Left ventricle myocardium inferior (tissue), 1 donor: ENCODE measurements around the gene UNC5B. TPM values are rescaled to one million over a fixed set of nuclear protein-coding genes. Genes with fewer than 3 reads are reported as not detected.
"Not testable (repeated sequence)": the region's sequence is repeated elsewhere in the genome, so short reads cannot be mapped to it uniquely, and the experiment has no call there.

Experiments used
- DNase-seq: peaks from one replicate; pipeline ENCODE4 v3.0.0-alpha.2; 2020
- H3K27ac ChIP-seq: fragments of 200-600 bp; replicated peaks from 2 replicates; pipeline ENCODE4 v1.8.0; 2021
- H3K27me3 ChIP-seq: fragments of 200-600 bp; 2 replicates; pipeline ENCODE4 v1.8.0; 2021; ENCODE audit warnings: low read depth
- H3K36me3 ChIP-seq: fragments of 200-600 bp; 2 replicates; pipeline ENCODE4 v1.8.0; 2021
- H3K4me1 ChIP-seq: fragments of 200-600 bp; 2 replicates; pipeline ENCODE4 v1.8.0; 2021
- H3K4me3 ChIP-seq: fragments of 200-600 bp; 2 replicates; pipeline ENCODE4 v1.8.0; 2021; ENCODE audit warnings: mild to moderate bottlenecking, moderate library complexity
- H3K9me3 ChIP-seq: fragments of 200-600 bp; replicated peaks from 2 replicates; pipeline ENCODE4 v1.8.0; 2021
- intact Hi-C: fragments of 100-400 bp; cut with micrococcal nuclease; formaldehyde crosslinking; loops from one replicate; pipeline ENCODE4 v1.11.0; 2022
- total RNA-seq: library from RNA; stranded (reverse); fragmentation: NEBNext Ultra II Directional; extraction: Animal tissue kit (Norgen Biotek cat#: 25700); gene quantifications from one replicate; pipeline ENCODE4 v1.2.1, GENCODE V29; 2021
- TF ChIP-seq, protein P1 (sequence below): fragments of 200-600 bp; IDR thresholded peaks from 2 replicates; pipeline ENCODE4 v1.8.0; 2021; ENCODE audit warnings: antibody characterized with exemption, mild to moderate bottlenecking, borderline replicate concordance
- donor health status: DM: no; HTN: yes; CAD: no; lungs with severe emphysema.

Gene UNC5B
- total RNA-seq, 1 donor from 2014 or later, result 15.6 TPM

DNA sequence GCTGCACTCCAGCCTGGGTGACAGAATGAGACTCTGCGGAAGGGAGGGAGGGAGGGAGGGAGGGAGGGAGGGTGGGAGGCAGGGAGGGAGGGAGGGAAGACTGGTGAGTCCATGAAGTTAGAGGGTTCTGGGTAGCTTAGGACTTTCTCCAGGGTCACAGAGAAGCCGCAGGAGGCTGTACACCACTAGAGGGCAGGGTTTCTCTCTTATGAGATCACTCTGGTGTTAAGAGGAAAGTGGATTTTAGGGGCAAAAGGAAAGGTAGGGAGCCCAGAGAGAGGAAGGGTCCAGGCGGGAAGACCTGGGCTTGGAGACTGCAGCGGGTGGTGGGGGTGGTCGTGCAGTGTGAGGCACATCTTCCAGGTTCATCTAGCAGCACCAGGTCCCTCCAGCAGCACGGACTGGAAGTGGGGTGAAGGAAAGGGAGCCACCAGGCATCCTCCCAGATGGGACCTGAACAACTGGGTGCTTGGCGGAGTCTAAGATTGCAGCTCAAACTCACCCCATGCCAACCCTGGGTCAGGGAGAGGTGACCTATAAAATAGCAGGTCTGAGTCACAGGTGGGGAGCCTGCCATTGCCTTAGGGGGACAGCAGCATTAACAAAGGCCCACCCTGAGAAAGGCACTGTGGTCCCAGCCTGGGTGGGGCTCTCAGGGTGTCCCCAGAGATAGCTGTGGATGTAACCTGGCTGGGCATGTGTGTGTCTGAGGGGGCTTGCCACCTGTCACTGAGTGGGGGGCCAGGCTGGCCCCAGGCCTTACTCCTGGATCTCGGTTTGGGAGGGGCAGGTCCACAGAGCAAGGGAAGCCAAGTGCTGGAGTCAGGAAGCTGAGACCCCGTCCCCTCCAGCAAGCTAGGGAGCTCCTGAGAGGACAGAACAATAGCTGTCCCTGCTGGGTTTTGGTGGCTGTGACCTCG lies 58.2 kb downstream of the UNC5B start:
- intact Hi-C loops, result no loop called here
- DNase-seq, result no peak
- no peaks in the 10 kb centered on the region for H3K9me3 ChIP-seq
- H3K27me3 ChIP-seq, result no peaks in the 10 kb centered on the region
- no peak overlapping the region for H3K4me3 ChIP-seq
- peak overlapping the region; percentile 88 for H3K27ac ChIP-seq
- TF ChIP-seq, protein P1, sequence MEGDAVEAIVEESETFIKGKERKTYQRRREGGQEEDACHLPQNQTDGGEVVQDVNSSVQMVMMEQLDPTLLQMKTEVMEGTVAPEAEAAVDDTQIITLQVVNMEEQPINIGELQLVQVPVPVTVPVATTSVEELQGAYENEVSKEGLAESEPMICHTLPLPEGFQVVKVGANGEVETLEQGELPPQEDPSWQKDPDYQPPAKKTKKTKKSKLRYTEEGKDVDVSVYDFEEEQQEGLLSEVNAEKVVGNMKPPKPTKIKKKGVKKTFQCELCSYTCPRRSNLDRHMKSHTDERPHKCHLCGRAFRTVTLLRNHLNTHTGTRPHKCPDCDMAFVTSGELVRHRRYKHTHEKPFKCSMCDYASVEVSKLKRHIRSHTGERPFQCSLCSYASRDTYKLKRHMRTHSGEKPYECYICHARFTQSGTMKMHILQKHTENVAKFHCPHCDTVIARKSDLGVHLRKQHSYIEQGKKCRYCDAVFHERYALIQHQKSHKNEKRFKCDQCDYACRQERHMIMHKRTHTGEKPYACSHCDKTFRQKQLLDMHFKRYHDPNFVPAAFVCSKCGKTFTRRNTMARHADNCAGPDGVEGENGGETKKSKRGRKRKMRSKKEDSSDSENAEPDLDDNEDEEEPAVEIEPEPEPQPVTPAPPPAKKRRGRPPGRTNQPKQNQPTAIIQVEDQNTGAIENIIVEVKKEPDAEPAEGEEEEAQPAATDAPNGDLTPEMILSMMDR, result peak; percentile 72
- H3K36me3 ChIP-seq, result no peaks in the 10 kb centered on the region
- H3K4me1 ChIP-seq, result peaks cover 83% of the 10 kb centered on the region

DNA sequence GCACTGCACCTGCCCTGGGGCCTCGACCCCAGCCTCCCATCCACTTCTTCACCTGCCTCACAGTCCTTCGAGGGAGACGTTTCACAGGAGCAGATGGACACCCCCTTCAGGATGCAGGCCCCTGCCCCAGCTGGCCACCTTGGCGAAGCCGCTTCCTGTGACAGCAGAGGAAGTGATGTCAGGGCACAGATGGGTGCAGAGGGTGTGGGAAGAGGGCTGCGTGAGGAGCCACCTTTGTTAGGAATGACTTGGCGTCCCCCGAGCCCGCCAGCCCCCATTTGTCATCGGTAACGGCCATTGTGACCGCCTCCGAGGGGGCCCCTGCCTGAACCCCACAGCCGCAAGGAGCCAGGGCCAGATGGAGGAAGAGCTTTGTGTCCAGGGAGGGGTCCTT lies 59.3 kb downstream of the UNC5B start:
- DNase-seq, result no peak
- TF ChIP-seq, protein P1, result no peak

DNA sequence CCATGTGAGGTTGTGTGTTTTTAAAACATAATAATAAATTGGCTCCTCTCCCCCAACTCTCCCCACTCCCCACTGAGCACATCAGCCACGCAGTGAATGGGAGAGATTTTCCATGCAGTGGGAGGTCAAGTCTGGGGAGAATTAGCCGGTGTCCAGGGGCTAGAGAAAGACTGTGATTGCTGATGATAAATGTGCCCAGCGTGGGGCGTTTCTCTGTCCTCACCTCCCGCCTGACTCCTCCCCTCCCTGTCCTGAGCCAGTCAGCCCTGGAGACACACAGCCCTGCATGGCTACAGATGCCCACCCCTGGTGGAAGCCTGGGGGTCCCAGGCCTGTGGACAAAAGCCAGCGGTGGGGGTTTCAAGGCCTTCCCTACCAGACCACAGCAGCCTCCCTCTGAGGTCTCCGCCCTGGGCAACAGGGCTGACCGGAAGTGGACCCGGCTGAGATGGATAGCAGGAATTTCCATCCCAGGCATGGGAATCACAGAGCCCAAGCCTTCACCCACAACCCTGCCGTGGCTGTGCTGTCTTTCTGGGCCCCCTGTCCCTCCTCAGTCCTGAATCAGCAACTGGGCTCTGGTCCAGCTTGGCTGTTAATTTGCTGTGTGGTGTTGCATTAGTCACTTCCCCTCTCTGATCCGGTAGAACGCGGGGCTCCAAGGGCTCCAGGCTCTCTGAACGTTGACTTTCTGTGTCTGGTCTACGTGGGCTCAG lies 59.8 kb downstream of the UNC5B start:
- TF ChIP-seq, protein P1, result no peak

More for the DNA sequence above, 59.3 kb downstream of the UNC5B start:
- Histone ChIP-seq H3K9me3 (no peaks in the 10 kb centered on the region), H3K27ac (no peak overlapping the region), H3K27me3 (no peaks in the 10 kb centered on the region), H3K36me3 (no peaks in the 10 kb centered on the region), H3K4me3 (no peak overlapping the region), H3K4me1 (peaks cover 74% of the 10 kb centered on the region)
- intact Hi-C loops, result no loop called here

GRCh38 chr10:71272974-71273373 lies 60.6 kb downstream of the UNC5B start:
- H3K9me3 ChIP-seq, DNase-seq, H3K36me3 ChIP-seq, H3K27ac ChIP-seq, H3K4me3 ChIP-seq, intact Hi-C loops, H3K27me3 ChIP-seq: not testable (repeated sequence)
- peaks cover 61% of the 10 kb centered on the region for H3K4me1 ChIP-seq

More for the DNA sequence above, 59.8 kb downstream of the UNC5B start:
- intact Hi-C loops, result no loop called here
- no peak for DNase-seq
- Histone ChIP-seq H3K27ac (no peak overlapping the region), H3K36me3 (no peaks in the 10 kb centered on the region), H3K4me3 (no peak overlapping the region), H3K27me3 (no peaks in the 10 kb centered on the region), H3K4me1 (peaks cover 68% of the 10 kb centered on the region), H3K9me3 (no peaks in the 10 kb centered on the region)

- no peak overlapping the region for H3K27ac ChIP-seq
- H3K36me3 ChIP-seq, result no peaks in the 10 kb centered on the region
- intact Hi-C loops, result no loop called here
- TF ChIP-seq, protein P1, result no peak
- H3K4me1 ChIP-seq, result peaks cover 60% of the 10 kb centered on the region
- H3K4me3 ChIP-seq, result no peak overlapping the region
- DNase-seq, result no peak
- no peaks in the 10 kb centered on the region for H3K9me3 ChIP-seq
- H3K27me3 ChIP-seq, result no peaks in the 10 kb centered on the region
These were observed 61.1 kb downstream of the UNC5B start for GRCh38 chr10:71273506-71273905.
